Measurements from ENCODE around the gene SNRPD1.
"Not testable (repeated sequence)": the region's sequence is repeated elsewhere in the genome, so short reads cannot be mapped to it uniquely, and the experiment has no call there.

The SNRPD1 gene

DNA sequence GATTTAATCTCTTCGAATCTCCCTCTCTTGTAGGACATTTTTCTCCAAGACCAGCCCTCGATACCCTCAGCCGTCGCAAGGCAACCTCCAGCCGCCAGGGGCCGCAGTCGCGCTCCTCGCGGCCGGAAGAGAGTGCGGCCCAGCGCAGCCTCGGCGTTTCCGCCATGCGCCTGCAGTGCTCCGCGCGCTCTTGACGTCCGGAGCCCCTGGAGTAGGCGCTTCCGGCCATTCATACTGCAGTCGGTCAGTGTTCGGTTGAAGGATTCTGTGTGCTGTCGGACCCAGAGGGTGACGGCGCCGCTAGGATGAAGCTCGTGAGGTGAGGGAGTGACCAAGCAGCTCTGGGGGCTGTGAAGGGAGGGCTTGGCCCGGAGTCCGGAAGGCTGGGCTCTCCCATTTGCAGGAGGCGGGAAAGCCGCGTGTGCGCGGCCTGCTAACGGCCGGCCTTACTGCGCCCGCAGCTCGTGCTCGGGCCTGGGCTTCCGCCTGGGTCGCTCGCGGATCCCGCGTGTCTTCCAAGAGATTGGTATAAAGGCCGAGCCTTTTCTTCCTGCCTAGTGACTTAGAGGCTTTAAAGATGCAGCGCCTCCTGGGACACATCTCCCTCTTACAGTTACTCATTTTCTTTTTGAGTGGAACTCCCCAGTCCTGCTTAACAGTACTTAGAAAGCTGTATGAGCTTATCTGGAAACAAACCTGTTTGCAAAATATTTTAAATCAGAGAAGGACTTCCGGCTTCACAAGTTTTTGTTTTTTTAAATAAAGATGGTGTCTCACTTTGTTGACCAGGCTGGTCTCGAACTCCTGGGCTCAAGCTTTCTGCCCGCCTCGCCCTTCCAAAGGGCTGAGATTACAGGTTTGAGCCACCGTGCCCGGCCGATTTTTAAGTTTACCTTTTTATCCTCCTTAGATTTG lies at the start of gene SNRPD1:
Gene SNRPD1, plus strand, starts transcription at position 190 of the 915 bp plus-strand sequence. Its CDS starts 116 bp downstream, at position 306.
- in situ Hi-C loops (cut with MboI; ENCODE audit: low pct_unique_long_range_greater_than_20kb, low sequenced_read_pairs), result no loop called here
- DNase-seq, result peak; percentile 97

DNA sequence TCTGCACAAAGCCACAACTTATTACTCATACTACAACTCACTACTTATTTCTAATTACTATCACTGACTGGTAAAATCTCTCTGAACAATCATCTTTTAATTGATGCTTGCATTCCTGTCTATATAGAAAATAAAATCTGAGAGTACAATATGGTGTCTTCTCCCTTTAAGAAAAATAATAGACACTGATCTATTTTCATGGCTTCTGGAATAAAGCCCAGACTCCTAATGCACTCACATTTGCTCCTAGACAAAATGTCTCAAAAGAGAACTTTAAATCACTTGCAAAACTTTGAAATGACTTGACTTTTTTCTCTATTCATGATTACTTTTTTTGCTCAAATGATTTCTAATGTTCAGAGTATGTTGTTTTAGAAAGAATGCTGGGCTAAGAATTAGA lies 40.3 kb upstream of the SNRPD1 start:
- no peak for DNase-seq
- in situ Hi-C loops (cut with MboI; ENCODE audit: low pct_unique_long_range_greater_than_20kb, low sequenced_read_pairs), result no loop called here

DNA sequence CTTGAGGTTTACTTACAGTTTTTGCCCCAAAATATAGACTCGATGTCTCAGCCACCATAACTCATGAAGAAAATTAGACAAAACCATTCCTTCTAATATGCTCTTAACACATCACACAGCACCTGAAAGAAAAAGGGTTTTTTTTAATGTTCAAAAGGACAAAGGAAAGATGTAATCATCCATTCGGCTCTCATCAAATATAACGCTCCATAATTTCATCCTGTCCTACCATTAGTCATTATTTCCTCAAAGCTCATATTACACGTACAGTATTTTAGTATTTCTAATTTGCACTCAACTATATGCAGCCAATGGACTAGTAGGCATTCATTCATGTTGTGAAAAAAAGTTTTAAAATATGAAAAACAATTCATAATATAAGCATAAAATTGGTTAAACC lies 36.5 kb upstream of the SNRPD1 start:
- DNase-seq, result no peak
- in situ Hi-C loops (cut with MboI; ENCODE audit: low pct_unique_long_range_greater_than_20kb, low sequenced_read_pairs), result no loop called here

DNA sequence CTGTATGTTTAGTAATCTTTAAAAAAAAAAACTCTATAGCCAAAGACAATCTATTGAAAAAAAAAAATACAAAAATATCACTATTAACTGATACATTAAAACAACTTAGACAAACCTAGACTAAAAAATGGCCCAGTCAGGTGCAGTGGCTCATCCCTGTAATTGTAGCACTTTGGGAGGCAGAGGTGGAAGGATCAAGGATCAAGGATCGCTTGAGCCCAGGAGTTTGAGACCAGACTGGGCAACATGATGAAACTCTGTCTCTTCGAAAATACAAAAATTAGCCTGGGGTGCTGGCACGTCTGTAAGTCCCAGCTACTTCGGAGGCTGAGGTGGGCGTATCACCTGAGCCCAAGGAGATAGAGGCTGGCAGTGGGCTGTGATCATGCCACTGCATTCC lies 27.7 kb upstream of the SNRPD1 start:
- no peak for DNase-seq
- in situ Hi-C loops (cut with MboI; ENCODE audit: low pct_unique_long_range_greater_than_20kb, low sequenced_read_pairs), result no loop called here

DNA sequence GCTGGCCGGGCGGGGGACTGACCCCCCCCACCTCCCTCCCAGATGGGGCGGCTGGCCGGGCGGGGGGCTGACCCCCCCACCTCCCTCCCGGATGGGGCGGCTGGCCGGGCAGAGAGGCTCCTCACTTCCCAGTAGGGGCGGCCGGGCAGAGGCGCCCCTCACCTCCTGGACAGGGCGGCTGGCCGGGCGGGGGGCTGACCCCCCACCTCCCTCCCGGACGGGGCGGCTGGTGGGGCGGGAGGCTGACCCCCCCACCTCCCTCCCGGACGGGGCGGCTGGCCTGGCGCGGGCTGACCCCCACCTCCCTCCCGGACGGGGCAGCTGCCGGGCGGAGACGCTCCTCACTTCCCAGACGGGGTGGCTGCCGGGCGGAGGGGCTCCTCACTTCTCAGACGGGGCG lies 19.8 kb upstream of the SNRPD1 start:
- in situ Hi-C loops (cut with MboI; ENCODE audit: low pct_unique_long_range_greater_than_20kb, low sequenced_read_pairs); DNase-seq: not testable (repeated sequence)

DNA sequence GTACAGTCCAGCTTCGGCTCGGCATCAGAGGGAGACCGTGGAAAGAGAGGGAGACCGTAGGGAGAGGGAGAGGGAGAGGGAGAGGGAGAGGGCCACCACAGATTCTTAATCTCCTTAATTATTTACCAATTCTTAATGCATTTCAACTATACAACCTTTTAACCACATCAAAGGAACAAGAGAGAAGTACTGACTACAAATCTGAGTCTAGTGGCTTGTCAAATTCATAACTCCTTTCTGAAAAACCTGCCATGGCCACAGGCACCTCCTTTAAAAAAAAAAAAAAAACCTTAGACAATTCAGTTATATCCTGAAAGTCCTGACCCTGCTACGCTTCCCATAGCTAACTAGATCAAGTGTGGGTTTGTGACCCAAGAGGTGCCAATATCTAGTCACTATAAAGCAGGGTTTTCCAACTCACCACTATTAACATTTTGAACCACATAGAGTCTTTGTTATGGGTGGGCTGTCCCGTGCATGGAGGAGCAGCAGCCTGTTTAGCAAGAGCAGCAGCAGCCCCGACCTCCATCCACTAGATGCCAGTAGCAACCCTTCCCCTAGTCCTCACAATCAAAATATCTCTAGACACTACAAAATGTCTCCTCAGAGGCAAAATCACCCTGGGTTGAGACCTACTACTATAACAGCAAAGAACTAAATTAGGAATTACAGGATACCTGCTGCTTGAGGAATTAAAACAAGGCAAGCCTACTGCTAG lies 18.4 kb upstream of the SNRPD1 start:
- in situ Hi-C loops (cut with MboI; ENCODE audit: low pct_unique_long_range_greater_than_20kb, low sequenced_read_pairs), result no loop called here
- DNase-seq, result no peak

DNA sequence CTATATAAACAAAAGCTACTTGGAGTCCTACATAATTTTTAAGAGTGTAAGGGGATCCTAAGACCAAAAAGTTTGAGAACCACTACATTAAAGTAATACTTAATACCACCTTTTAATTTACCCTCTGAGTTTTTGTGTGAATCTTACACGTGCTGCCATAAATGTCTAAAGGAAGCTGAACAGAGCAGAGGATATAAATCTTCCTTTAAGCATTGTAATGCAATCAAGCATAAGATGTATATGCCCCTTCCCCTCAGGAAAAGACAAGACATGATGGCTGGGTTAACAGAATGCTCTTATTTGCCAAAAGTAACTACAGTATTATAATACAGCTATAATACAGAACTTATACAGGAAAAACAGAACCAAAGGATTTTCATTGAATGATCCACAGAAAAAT lies 14.5 kb upstream of the SNRPD1 start:
- DNase-seq, result no peak
- in situ Hi-C loops (cut with MboI; ENCODE audit: low pct_unique_long_range_greater_than_20kb, low sequenced_read_pairs), result no loop called here

DNA sequence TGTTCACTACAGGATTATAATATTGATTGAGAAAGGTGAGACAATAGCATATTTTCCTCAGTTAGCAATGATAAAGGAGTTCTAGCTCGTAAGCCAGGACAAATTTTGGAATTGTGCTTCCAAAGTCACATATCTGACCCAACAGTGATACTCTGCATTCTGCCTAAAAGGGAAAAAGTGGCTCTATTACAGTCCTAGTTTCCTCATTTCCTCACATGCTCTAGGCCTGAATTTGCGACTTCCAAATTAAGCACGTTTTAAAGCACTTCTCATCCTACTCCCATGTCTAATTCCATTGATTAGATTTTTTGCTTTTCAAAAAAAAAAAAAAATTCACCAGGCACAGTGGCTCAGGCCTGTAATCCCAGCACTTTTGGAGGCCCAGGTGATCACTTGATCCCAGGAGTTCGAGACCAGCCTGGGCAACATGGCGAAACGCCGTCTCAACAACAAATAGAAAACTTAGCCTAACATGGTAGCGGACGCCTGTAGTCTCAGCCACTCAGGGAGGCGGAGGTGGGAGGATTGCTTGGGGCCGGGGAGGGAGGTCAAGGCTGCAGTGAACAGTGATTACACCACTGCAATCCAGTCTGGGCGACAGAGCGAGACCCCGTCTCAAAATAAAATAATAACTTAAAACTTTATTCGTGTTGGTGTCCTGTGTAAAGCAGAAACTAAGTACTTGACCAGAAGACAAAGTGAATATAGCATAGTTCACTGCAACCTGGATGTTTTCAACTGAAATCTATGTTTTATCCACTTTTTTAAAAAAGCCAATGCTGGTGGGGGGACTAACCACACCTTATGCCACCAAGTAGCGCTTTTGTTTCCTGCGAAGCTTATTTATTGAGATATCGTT lies 13.2 kb upstream of the SNRPD1 start:
- DNase-seq, result peak; percentile 67
- in situ Hi-C loops (cut with MboI; ENCODE audit: low pct_unique_long_range_greater_than_20kb, low sequenced_read_pairs), result no loop called here

DNA sequence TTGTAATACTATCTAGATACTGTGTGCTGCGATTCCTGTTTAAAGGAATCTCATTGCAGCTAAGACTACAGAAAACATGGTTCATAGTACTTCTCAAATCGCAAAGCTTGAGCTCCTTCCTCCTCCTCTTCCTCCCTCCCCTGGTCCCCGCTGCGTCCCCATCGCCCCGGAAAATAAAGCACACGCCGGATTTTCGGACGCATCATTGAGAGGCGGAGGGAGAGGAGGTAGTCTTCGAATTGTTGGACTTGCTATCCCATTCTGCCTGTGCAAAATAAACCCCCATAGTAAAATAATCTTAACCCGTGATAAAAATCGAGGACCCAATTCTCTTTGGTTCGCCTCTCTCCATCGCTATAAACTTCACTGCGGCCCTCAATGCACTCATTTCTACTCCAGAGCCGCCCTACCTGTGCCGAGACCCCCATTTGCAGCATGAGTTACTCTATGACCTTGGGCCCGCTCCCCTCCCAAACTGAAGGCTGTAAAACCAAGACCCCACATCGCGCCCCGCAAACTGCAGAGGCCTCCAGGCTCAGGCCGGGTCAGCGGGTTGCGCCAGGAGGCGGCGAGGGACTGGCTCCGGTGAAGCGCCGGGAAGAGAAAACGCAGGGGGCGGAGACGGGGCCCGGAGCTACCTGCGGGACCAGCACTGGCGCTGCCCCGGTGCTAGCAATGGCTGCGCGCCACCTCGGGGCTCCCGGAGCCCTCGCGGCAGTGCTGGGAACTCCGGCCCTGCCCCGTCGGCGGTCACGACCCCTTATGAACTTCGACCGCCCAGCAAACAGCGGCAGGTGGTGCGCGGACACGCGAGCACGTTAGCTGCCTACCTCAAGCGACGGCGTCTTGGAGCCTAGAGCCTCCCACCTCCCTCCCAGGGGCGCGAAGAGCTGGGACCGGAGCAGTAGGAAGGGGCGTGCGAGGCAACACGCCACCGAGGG lies 12.3 kb upstream of the SNRPD1 start:
- in situ Hi-C loops (cut with MboI; ENCODE audit: low pct_unique_long_range_greater_than_20kb, low sequenced_read_pairs), result no loop called here
- peak; percentile 34 for DNase-seq

DNA sequence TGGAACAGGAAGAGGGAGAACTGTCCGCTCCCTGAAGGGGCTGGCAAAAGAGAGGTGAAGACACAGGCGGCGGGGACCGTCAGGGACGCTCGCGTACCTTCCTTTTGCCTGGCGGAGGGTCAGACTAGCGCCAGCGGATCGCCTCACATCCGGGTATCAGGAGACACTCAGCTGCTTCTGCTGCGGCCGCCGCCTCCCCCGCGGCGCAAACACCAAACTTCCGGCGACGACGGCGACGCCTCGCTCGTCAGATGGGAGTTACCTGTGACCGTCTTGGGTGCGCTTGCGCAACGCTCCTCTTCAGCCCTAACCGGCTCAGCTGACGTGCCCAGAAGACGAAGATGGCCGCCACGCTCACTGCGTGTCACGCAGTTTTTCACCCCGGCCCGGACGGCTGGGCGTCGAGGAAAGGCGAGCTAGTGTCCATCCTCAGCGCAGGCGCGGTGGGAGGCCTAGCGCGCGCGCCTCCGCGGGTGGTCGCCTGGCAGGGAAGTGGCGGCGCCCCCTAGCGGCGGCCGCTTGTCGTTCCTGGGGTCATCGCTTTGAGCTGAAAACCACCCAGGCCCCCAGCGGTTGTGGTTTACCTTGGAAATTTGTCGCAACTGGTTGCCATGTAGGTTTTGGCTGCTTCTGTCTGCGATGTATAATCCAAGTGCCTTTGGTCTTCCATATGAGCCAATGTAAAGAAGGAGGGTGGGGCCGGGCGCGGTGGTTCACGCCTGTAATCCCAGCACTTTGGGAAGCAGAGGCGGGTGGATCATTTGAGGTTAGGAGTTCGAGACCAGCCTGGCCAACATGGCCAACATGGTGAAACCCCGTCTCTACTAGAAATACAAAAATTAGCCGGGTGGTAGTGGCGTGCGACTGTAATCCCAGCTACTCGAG lies 11.3 kb upstream of the SNRPD1 start, which contains the start of gene ESCO1:
Gene ESCO1, minus strand, starts transcription at position 179 of the 885 bp plus-strand sequence. CDS start 25,861 bp downstream, outside the sequence.
- in situ Hi-C loops (cut with MboI; ENCODE audit: low pct_unique_long_range_greater_than_20kb, low sequenced_read_pairs), result no loop called here
- DNase-seq, result peak; percentile 99

DNA sequence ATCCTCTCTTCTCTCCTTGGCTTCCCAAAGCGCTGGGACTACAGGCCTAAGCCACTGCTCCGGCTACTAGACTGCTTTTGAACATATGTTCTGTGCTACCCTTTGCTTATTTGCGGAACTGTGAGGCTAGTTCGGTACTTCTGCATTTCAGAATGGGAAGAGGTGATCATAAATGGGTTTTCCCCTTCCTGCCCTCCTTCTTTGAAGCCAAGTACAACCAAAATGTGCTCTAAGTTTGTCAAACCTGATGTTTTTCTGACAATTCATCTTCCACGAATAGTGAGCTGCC lies 9.9 kb upstream of the SNRPD1 start:
- in situ Hi-C loops (cut with MboI; ENCODE audit: low pct_unique_long_range_greater_than_20kb, low sequenced_read_pairs), result no loop called here
- peak; percentile 88 for DNase-seq

DNA sequence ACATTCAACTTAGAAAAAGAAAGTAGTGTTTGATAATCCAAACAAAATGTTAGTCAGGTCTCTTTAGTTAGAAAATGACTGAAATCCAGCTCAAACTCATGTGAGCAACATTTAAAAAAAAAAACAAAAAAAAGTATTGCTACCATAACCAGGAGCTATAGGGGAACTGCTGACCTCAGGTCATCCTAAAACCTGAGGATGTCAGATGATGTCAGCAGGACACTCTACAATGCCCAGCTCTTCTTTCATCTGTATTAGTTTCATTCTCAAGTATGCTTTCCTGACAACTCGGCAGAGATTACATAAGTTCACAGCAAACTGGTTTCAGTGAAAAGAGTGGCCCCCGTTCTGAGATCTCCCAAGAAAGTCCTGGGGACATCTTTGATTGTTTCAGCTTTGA lies 7.4 kb upstream of the SNRPD1 start:
- in situ Hi-C loops (cut with MboI; ENCODE audit: low pct_unique_long_range_greater_than_20kb, low sequenced_read_pairs), result no loop called here
- no peak for DNase-seq

DNA sequence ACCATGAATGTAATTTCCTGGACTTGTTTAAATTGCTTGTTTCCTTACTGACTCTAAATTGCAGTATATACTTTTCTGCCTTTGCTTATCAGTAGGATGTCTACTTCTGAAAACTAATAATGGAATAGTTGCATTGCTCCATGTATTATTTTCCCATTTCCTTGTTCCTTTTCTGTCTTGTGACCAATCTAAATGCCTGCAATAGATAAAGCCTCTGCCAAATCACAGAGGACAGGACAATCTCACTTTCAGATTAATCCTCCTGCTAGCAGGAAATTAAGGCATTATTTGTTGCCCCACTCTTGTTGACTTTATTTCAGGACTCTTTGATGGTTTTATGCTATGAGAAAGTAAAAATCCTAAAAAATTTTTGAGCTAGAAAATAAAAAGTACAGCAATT lies 6.9 kb upstream of the SNRPD1 start:
- in situ Hi-C loops (cut with MboI; ENCODE audit: low pct_unique_long_range_greater_than_20kb, low sequenced_read_pairs), result no loop called here
- DNase-seq, result no peak

DNA sequence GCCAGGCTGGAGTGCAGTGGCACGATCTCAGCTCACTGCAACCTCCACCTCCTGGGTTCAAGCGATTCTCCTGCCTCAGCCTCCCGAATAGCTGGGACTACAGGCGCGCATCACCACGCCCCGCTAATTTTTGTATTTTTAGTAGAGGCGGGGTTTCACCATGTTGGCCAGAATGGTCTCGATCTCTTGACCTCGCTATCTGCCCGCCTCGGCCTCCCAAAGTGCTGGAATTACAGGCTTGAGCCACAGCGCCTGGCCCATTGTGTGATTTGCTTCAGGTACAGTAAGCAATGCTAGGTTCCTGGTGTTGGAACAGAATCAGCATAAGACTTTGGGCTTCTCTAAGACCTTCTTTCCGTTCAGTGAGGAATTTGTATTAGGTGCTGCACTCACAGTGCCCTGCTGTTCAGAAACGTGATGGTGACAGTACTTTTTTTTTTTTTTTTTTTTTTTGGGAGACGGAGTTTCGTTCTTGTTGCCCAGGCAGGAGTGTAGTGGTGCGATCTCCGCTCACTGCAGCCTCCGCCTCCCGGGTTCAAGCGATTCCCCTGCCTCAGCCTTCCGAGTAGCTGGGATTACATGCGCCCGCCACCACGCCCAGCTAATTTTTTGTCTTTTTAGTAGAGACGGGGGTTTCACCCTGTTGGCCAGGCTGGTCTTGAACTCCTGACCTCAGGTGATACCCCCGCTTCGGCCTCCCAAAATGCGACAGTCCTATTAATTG lies 551 bp upstream of the SNRPD1 start:
- in situ Hi-C loops (cut with MboI; ENCODE audit: low pct_unique_long_range_greater_than_20kb, low sequenced_read_pairs); DNase-seq: not testable (repeated sequence)

DNA sequence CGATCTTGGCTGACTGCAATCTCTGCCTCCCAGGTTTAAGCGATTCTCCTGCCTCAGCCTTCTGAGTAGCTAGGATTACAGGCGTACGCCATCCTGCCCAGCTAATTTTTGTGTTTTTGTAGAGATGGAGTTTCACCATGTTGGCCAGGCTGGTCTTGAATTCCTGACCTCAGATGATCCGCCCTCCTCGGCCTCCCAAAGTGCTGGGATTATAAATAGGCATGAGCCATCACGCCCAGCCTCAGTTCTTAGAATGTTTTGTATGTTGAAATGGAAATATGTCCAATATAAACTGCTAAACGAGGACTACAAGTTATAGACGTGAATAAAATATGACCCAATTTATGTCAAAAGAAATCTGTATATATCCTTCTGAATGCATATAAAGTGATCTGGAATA lies 9.5 kb downstream of the SNRPD1 start:
- in situ Hi-C loops (cut with MboI; ENCODE audit: low pct_unique_long_range_greater_than_20kb, low sequenced_read_pairs); DNase-seq: not testable (repeated sequence)

DNA sequence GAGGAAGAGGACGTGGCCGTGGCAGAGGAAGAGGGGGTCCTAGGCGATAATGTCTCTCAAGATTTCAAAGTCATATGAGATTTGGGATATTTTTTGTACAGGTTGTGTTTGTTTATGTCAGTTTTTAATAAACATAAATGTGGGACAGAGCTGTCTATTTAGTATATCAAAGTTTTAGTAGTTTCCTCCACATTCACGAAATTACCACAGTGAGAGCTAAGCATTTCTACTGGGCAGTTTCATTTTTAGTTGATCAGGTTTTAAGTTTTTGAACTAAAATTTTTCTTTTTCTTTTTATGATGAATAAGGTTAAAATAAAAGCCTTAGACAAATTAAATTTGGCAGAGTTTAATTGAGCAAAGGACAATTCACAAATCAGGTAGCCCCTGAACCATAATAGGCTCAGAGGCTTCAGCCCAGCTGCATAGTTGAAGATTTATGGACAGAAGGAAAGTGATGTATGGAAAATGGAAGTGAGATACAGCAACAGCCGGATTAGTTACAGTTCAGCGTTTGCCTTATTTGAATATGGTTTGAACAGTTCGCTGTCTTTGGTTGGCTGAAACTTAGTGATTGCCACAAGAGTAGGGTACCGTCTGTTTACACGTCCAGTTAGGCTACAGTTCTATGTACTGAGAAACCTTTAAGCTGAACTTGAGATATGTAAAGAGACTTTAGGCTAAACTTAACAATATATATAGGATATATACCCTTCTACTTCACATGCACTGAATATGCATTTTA lies 17.1 kb downstream of the SNRPD1 start:
- in situ Hi-C loops (cut with MboI; ENCODE audit: low pct_unique_long_range_greater_than_20kb, low sequenced_read_pairs), result loop anchor here (25.0 kb wide), 1 partner anchor 92 kb away; no protein-coding TSS in a partner anchor

More for the DNA sequence above, 17.1 kb downstream of the SNRPD1 start:
- no peak for DNase-seq
